Fibroblast of lung (primary cell): Measurements from ENCODE around the gene CLMN. TPM values are rescaled to one million over a fixed set of nuclear protein-coding genes. Genes with fewer than 3 reads are reported as not detected.

Source experiments
- DNase-seq, 2 donors: peaks; one replicate each; pipeline versions ENCODE4 v3.0.0 to v3.0.0-alpha.2; 2010; ENCODE audit warnings: low read depth in 2 of 2
- H2AFZ ChIP-seq: 2 replicates; pipeline ENCODE4 v1.5.1; 2012; ENCODE audit warnings: low read length, control low read depth, inconsistent platforms
- H3K27ac ChIP-seq: 2 replicates; pipeline ENCODE4 v1.5.1; 2011; ENCODE audit warnings: low read length, control low read depth; ENCODE audit not compliant: insufficient read depth
- H3K27me3 ChIP-seq: 2 replicates; pipeline ENCODE4 v1.5.1; 2011; ENCODE audit warnings: mild to moderate bottlenecking, low read length; ENCODE audit not compliant: control insufficient read depth, insufficient read depth
- H3K36me3 ChIP-seq: 2 replicates; pipeline ENCODE4 v1.5.1; 2011; ENCODE audit warnings: low read length; ENCODE audit not compliant: control insufficient read depth, insufficient read depth
- H3K4me1 ChIP-seq: 2 replicates; pipeline ENCODE4 v1.5.1; 2011; ENCODE audit warnings: low read length; ENCODE audit not compliant: control insufficient read depth, insufficient read depth; ENCODE audit errors: extremely low read depth
- H3K4me2 ChIP-seq: 2 replicates; pipeline ENCODE4 v1.5.1; 2011; ENCODE audit warnings: low read length, control low read depth; ENCODE audit not compliant: insufficient read depth; ENCODE audit errors: extremely low read depth
- H3K4me3 ChIP-seq, 4 experiments: fragments of 200-600 bp in 1 of 4; sonication (generic) in 1 of 4; replicated peaks in 1 of 4; 2 replicates each; pipeline ENCODE4 v1.5.1; 2011 to 2016; ENCODE audit warnings: low read length in 4 of 4, low read depth in 3 of 4, mild to moderate bottlenecking in 3 of 4, control low read depth in 2 of 4, inconsistent platforms in 1 of 4, mixed read lengths in 1 of 4; ENCODE audit not compliant: insufficient read depth in 1 of 4; ENCODE audit errors: control extremely low read depth in 1 of 4
- H3K79me2 ChIP-seq: 2 replicates; pipeline ENCODE4 v1.5.1; 2012; ENCODE audit warnings: mild to moderate bottlenecking, low read length, inconsistent platforms; ENCODE audit not compliant: control insufficient read depth, insufficient read depth
- H3K9ac ChIP-seq: 2 replicates; pipeline ENCODE4 v1.5.1; 2011; ENCODE audit warnings: mild to moderate bottlenecking, low read length, control low read depth; ENCODE audit not compliant: insufficient read depth
- H3K9me3 ChIP-seq: 2 replicates; pipeline ENCODE4 v1.5.1; 2012; ENCODE audit warnings: low read depth, low read length; ENCODE audit not compliant: control insufficient read depth, insufficient read depth
- H4K20me1 ChIP-seq: 2 replicates; pipeline ENCODE4 v1.5.1; 2011; ENCODE audit warnings: low read length; ENCODE audit not compliant: control insufficient read depth, insufficient read depth; ENCODE audit errors: extremely low read depth
- CTCF ChIP-seq, 2 donors: IDR thresholded peaks in 1 of 2; conservative IDR thresholded peaks in 1 of 2; 1 replicate in 1 of 2; 2 replicates in 1 of 2; pipeline ENCODE4 v1.5.1; 2011 to 2012; ENCODE audit warnings: low read length in 2 of 2, control low read depth in 1 of 2, inconsistent platforms in 1 of 2, low read depth in 1 of 2, mild to moderate bottlenecking in 1 of 2
- EZH2 ChIP-seq: IDR thresholded peaks from 2 replicates; pipeline ENCODE4 v1.5.1; 2012; ENCODE audit warnings: low read length, control low read depth, mild to moderate bottlenecking; ENCODE audit errors: missing control alignments
- polyA plus RNA-seq, 2 donors: library from polyadenylated mRNA; depleted of rRNA in 1 of 2; stranded (reverse) in 1 of 2; unstranded in 1 of 2; fragments of >200 nt; gene quantifications; 2 replicates each; pipeline ENCODE4 v1.2.1, GENCODE V29; 2011 to 2012; ENCODE audit warnings: missing spikeins in 1 of 2
- total RNA-seq: library from RNA; depleted of rRNA; stranded (reverse); fragments of >200 nt; gene quantifications from 2 replicates; pipeline ENCODE4 v1.2.1, GENCODE V29; 2014

Gene CLMN
- total and polyA plus RNA-seq, 2 donors (not counting 1 experiment from before 2014, with no cell fraction given) = 0.83 to 2.7 TPM

- H3K27ac ChIP-seq = no peak overlapping the region
- peaks cover 5% of the 10 kb centered on the region for H3K4me1 ChIP-seq
- no peaks in the 10 kb centered on the region for H4K20me1 ChIP-seq
- H3K9ac ChIP-seq = no peak overlapping the region
- no peak overlapping the region for H3K4me2 ChIP-seq
- H3K27me3 ChIP-seq = no peaks in the 10 kb centered on the region
- H3K4me3 ChIP-seq = no peak overlapping the region
- H3K36me3 ChIP-seq = no peaks in the 10 kb centered on the region
- DNase-seq = no peak
- no peaks in the 10 kb centered on the region for H3K9me3 ChIP-seq
- no peaks in the 10 kb centered on the region for H3K79me2 ChIP-seq
- H2AFZ ChIP-seq = no peak overlapping the region
- TF ChIP-seq EZH2 = no peak
- no peak for TF ChIP-seq CTCF (conservative IDR thresholded peaks at IDR 0.05 in 1 of 2, IDR thresholded peaks at IDR 0.05 in 1 of 2; ENCODE audit: low read depth in 1 of 2, low read length in 2 of 2)
These were observed 75.1 kb downstream of the CLMN start for GRCh38 chr14:95244587-95244986.

GRCh38 chr14:95242870-95243269, 76.8 kb downstream of the CLMN start:
- TF ChIP-seq CTCF (conservative IDR thresholded peaks at IDR 0.05 in 1 of 2, IDR thresholded peaks at IDR 0.05 in 1 of 2; ENCODE audit: low read depth in 1 of 2, low read length in 2 of 2) (no peak), EZH2 (no peak)
- Histone ChIP-seq H3K4me3 (no peak overlapping the region), H4K20me1 (no peaks in the 10 kb centered on the region), H3K4me2 (no peak overlapping the region), H3K9ac (no peak overlapping the region), H3K36me3 (no peaks in the 10 kb centered on the region), H3K79me2 (no peaks in the 10 kb centered on the region), H3K27ac (no peak overlapping the region), H3K27me3 (no peaks in the 10 kb centered on the region), H3K9me3 (no peaks in the 10 kb centered on the region), H3K4me1 (peaks cover 3% of the 10 kb centered on the region), H2AFZ (no peak overlapping the region)
- DNase-seq = no peak

GRCh38 chr14:95240859-95241813, 78.6 kb downstream of the CLMN start:
- no peaks in the 10 kb centered on the region for H3K27me3 ChIP-seq
- no peak overlapping the region for H3K4me3 ChIP-seq
- H3K4me1 ChIP-seq = peaks cover 3% of the 10 kb centered on the region
- H3K27ac ChIP-seq = no peak overlapping the region
- no peaks in the 10 kb centered on the region for H3K36me3 ChIP-seq
- TF ChIP-seq EZH2 (no peak), CTCF (conservative IDR thresholded peaks at IDR 0.05 in 1 of 2, IDR thresholded peaks at IDR 0.05 in 1 of 2; ENCODE audit: low read depth in 1 of 2, low read length in 2 of 2) (no peak)
- H3K9me3 ChIP-seq = no peaks in the 10 kb centered on the region
- H2AFZ ChIP-seq = no peak overlapping the region
- H4K20me1 ChIP-seq = no peaks in the 10 kb centered on the region
- no peak overlapping the region for H3K4me2 ChIP-seq
- H3K9ac ChIP-seq = no peak overlapping the region
- no peak for DNase-seq
- no peaks in the 10 kb centered on the region for H3K79me2 ChIP-seq
